ENCODE results near the gene LETMD1.
A peak's percentile ranks its signal among the peaks of the same experiment; 100 is the strongest.
"Not testable (repeated sequence)": the region's sequence is repeated elsewhere in the genome, so short reads cannot be mapped to it uniquely, and the experiment has no call there.

The LETMD1 gene

DNA sequence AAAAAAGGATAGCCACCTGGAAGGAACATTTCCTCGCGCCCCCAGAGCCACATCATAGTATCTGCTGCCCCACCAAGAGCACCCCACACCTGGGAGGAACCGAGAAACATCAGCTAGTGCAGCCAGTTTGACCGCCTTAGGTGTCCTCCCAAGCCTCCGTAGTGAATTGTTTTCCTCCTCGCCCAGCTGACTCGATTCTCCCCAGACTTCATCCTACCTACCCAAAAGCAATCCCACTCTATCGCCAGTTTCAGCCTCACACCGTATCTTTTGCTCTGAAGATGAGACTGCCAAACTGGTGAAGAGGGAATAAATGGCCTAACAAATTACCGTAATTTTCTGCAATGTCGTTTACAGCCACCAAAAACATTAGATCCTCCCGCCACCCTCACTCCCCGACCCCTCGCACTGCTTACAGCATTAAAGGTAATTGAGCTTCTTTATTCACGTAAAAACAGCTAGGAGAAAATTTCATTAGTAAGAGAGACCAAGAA lies 20.7 kb upstream of the LETMD1 start:
- no peak for DNase-seq

DNA sequence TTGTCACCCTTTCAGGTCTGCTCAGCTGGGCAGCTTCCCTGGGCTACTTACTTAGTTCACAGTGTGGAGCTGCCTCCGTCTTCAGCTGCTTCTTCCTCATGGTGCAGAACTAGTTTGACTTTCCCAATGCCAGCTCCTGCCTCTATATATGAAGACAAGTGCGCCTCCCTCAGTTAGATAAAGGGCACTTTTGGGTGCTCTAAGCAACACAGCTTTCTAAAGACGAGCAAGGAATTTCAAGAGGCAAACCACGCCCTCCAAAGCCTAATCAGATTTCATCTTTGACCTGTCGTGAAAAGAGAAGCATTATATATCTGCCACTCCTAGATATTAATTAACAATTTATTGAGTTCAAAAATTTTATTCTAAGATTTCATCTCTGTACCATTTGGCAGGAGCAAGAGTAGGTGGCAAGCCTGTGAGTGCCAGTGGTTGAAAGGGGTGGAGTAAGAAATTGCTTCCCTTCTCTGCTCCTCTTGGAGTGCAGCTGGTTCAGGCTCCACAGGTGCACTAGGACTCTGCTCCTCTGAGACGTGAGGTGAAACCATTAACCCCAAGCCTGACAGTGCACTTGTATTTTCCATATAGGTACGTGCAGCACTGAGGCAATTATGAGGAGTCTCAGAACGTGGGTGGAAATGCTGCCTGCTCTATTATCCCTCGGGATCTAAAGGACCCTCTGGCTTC lies 19.9 kb upstream of the LETMD1 start:
- DNase-seq, result peak in 1 of 2 experiments; percentile 68

DNA sequence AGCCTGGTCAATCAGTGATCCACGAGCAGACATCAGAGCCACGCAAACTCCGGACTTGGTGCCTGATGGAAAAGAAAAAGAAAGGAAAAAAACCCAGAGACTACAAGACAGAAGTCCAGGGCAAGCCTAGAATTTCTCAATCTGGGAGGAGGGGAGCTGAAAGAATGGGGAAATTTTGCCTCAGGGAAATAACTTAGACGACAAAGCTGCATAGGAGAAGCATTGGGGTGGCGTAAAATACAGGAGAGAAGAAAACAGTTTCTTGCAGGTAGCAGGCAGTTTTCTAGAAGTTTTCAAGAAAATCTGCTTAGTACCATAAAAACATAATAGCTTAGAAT lies 19.3 kb upstream of the LETMD1 start:
- no peak for DNase-seq

DNA sequence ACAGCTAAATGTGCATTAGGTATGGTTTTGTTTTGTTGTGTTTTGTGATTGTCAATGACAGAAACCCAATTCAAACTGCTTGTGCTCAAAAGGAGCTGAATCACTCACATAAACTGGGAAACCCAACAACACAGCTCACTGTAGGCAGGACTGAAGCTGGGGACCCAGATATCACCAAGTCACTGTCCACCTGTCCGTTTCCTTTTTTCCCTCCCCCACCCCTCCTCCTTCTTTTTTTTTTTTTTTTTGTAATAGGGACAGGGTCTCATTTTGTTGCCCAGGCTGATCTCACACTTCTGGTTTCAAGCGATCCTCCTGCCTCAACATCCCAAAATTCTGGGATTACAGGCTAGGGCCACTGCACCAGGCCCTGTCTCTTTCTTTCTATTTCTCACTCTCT lies 15.1 kb upstream of the LETMD1 start:
- no peak for DNase-seq

DNA sequence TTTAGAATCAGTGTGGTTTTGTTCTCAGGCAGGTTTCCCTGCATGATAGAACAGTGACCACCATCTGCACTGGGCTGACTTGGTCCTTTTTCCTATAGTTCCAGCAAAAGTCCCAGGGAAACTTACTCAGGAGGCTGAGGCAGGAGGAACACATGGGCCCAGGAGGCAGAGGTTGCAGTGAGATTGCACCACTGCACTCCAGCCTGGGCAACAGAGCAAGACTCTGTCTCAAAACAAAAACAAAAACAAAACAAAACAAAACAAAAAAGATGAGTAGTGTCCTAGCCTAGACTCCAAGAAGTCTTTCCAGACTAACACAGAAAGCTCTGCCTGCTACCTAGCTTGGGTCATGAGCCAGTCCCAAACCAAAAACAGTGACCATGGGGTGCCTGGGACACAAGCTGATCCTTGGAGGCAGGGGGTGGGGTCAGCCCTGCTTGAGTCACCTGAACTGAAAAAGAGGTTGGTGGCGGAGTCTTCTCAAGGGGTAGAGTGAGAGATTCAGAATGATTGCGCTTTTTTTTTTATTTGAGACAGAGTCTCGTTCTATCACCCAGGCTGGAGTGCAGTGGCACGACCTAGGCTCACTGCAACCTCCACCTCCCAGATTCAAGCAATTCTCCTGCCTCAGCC lies 14.6 kb upstream of the LETMD1 start:
- DNase-seq, result no peak

DNA sequence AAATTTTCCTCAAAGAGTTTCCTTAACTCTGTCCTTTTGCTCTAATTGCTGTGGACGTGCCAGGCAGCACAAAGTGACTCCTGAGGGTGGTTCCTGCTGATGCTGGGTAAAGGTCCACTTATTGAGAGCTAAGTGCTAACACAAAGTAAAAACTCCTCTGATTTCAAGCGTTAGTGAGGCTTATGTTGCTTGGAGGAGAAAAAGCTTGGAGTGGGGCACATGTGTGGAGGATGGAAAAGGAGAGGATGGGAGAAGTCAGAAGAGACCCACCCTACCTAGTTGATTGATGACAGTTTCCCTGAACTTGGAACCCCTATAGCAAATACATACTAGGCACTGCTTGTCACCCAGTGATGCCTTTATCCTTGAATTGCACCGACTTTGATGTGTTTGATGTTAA lies 11.8 kb upstream of the LETMD1 start:
- DNase-seq, result no peak

DNA sequence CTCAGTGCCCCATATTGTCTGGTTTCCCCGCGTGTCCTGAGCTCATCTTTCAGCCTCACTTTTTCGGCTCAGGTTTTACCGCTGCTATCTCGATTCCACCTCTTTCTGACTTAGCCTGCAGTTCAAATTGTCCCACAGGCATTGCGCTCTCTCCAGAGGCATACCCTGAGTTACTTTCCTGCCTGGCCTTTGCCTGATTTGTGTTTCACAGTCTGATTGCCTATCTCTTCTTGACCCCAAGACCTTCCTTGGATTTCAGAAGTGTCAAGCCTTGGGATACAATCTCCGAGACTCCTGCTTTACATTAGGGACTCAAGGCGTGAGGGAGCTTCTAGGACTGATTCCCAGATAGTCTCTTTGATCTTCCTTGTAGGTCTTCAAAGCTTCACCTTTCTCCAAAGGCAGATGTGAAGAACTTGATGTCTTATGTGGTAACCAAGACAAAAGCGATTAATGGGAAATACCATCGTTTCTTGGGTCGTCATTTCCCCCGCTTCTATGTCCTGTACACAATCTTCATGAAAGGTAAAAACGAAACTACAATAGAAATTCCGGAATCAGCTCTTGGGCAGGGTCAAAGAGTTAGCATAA lies 629 bp downstream of the LETMD1 start:
- no peak for DNase-seq

DNA sequence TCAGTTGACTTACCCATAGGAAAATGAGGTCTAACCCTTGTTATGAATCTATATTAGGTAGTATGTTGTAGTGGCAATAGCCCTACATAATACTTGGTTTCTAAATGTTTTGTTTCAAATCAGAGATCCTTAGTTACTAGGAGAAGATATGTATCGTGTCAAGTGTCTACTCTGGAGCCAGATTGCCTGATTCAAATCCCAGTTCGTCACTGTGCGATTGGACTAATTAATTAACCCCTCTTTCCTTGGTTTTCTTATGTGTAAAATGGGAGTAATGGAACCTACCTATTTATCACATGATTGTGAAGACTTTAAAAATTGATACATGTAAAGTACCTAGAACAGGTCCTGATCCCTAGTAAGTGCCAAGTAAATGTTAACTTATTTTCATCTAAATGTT lies 1.4 kb downstream of the LETMD1 start:
- DNase-seq, result no peak

DNA sequence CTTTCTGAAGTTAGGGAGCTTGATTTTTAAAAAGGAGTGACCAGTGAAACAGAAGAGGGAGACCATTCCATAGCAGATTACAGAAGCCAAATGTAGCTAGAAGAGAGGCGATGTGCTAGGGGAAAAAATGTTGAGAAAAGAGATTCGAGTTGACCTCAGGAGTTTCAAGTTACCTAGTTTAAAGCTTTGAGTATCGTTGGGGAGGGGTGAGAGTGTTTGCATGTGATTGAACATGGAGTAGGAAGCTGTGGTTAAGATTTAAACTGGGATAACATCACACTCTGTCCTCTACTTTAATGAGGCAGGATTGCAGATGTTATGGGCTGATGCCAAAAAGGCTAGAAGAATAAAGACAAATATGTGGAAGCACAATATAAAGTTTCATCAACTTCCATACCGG lies 3.7 kb downstream of the LETMD1 start:
- no peak for DNase-seq

DNA sequence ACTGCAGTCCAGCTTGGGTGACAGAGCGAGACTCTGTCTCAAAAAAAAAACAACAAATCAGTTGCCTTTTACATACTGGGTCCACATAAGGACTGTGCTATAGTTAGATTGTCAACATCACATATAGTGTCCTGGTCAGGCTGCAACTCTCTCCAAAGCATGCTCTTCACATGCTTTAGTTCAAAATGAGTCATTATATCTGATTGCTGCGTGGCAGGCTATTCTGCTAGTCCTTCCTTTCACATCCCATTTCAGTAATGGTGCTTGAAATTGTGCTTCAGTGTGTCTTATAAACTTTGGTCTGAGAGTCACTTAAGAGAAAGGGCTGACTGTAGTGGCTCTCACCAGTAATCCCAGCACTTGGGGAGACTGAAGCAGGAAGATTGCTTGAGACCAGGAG lies 6.9 kb downstream of the LETMD1 start:
- DNase-seq, result no peak

DNA sequence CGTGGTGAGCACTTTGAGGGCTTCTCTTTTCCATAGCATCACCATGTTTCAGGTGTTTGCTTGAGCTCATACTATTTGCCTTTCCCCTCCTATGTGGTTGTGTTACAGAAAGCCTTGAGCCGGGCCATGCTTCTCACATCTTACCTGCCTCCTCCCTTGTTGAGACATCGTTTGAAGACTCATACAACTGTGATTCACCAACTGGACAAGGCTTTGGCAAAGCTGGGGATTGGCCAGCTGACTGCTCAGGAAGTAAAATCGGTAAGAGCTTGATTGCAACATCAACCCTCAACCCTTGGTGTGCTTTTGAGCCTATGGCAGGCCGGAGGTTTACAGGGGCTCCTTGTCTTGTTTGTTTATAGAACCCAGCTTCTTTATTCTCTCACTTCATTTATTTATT lies 8.1 kb downstream of the LETMD1 start:
- DNase-seq, result no peak

DNA sequence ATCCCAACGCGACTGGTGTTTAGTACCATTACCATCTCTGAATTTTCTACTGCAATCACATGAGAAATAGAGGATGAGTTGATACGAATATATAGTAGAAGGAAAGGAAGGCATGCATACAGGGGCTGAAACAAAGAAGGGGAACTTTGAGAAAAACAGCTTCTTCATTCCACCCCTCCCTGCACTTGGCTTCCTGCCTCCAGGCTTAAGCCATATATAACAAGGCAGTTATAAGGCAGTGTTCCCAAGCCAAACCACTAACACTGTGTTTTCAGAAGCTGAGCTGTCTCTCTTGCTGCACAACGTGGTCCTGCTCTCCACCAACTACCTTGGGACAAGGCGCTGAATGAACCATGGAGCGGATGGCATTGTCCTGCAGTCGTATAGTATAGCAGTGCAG lies 11.0 kb downstream of the LETMD1 start:
- no peak for DNase-seq

DNA sequence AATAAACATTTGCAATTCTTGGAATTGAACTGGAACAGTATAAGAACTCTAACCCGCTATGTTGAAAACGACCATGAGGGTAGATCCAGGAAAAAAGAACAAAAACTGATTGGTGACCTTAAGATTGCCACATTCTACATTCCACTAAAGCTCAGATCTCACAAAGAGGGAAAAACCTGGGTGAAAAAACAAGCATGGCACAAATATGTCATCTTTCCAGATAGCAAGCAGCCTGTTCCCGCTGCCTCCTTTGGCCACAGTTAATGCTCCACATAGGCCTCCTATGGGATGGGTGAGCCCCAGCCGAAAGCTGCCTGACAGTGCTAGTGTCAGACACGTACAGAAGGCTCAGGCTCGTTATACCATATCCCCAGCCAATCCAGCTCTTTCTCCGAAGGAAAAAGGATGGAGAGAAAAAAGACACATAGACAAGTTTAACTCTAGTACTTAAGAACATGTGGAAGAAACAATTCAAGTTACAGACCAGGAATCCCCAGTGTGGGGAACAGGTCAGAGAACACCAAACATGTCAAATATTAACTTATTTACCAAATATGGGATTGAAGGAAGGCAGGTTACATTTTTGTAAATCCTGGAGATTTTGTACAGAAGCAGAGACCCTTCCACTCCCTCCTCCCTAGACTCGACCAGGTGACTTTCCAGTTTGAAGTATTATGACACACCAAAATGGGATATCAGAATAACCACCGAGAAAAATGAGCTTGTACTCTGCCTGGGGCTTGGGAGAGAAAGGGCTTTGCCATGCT lies 14.7 kb downstream of the LETMD1 start:
- no peak for DNase-seq

DNA sequence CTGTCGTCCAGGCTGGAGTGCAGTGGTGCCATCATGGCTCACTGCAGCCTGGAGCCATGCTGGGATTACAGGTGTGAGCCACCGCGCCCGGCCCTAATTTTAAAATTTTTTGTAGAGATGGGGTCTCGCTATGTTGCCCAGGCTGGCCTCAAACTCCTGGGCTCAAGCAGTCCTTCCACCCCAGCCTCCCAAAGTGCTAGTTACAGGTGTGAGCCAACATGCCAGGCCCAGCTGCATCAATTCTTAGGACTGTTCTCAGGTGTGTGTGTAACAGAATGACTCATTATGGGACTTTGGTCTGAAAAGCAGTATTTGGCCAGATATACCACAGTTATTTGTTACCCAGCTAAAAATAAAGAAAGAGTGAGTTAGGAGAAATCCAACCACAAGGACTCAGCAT lies 17.4 kb downstream of the LETMD1 start:
- no peak for DNase-seq

DNA sequence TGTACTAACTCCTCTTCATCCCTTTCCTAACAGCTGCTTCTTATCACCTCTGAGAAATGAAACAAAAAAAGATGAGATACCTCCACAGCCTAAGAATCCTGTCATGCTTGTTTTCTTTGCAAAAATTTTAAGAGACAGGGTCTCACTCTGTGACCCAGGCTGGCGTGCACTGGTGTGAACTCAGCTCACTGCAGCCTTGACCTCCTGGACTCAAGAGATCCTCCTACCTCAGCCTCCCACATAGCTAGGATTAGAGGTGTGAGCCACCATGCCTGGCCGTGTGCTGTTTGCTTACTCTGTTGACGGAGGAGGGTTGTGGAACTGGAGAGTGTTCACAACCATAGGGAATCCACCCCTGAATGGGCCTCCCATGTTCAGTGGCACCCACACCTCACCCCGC lies 19.1 kb downstream of the LETMD1 start:
- no peak for DNase-seq

DNA sequence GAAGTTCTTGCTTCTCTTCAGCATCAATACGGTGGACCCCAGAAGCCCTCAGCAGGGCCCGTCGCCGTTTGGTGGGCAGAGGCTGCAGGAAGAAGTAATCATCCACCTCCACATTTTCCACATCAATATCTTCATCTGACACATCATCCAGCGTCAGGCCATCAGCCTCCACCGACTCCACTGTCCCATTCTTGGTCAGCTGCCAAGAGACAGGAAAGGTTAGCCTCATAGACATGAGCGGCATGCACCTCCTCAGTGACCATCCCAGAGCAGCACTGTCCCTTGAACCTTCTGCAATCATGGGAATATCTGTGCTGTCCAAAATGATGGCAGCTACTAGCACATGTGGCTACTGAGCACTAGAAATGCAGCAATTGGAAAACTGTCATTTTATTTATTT lies 19.6 kb downstream of the LETMD1 start:
- no peak for DNase-seq

DNA sequence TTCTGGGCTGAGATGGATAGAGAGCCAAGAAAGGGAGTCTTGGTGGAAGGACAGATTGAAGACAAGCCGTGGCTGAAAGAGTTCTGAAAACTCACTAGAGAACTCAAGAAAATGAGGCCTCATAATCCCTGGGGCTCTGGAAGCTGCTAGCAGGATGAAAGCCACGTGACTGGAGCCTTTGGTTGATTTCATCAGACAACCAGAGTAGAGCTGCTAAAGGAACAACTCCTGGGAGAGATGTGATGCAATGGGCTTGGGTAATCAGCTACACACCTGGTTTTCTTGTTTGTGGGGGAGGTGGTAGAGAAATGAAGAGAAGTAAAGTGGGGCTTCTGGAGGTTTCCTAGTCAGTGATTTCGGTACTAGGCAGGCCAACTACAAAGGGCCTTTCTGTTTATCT lies 21.9 kb downstream of the LETMD1 start:
- no peak for DNase-seq

DNA sequence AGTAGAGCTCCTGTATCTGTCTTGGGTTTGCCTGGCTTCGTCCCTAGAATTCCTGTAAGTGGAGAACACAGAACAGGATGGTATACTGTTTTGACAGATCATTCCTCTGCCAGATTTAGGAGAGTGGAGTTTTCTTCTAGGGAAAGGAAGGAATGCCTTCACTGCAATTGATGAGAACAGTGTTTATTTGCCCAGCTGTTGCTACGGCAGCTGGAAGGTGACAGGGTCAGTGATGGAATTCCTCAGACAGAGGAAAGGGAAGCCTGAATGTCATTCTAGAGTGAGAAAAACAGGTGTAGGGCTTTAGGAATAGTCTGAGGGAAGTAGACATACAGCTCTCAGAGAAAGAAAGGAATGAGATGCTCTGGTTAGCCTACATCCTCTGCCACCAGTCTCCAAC lies 23.5 kb downstream of the LETMD1 start:
- DNase-seq, result no peak

DNA sequence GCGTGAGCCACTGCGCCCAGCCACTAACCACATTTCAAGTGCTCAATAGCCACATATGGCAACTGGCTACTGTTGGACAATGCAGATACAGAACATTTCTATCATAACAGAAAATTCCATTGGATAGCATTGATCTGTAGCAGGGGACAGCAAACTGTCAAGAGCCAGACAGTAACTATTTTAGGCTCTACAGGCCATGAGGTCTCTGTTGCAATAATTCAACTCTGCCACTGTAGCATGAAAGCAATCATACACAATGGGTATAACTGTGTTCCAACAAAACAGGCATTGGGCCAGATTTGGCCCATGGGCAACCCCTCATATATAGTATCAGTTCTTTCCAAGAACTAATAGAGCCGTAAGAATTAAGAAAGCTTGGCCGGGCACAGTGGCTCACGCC lies 27.3 kb downstream of the LETMD1 start:
- DNase-seq, result no peak

DNA sequence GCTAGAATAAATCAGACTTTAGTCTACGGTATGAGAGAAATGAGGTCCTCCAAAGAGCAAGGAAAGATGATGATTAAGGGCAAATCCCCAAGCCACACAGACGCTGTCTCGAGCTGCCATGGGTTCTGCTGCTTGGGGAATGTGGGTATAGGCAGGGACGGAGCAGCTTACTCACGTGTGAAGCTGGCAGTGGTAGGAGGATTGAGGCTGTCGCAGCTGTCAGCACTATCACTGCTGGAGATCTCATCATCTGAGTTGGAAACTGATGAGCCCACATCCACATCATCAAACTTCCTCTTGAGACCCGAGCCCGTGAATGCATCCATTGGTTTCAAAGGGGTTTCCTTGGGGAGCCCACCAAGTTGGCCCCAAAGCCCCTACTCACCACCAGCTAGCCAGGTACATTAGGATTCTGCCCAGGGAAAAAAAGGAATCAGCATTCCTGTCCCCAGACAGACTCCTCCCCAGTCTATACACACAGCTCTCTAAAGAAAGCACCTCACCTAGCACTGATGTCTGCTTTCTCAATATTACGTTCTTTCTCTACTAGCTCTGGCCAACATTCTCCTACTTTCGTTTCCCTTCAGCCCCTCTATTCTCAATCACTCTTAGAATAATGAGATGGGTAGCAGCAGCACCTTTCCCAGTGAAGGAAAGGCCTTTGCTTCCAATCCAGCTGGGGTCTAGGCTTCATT lies 28.3 kb downstream of the LETMD1 start:
- no peak for DNase-seq

DNA sequence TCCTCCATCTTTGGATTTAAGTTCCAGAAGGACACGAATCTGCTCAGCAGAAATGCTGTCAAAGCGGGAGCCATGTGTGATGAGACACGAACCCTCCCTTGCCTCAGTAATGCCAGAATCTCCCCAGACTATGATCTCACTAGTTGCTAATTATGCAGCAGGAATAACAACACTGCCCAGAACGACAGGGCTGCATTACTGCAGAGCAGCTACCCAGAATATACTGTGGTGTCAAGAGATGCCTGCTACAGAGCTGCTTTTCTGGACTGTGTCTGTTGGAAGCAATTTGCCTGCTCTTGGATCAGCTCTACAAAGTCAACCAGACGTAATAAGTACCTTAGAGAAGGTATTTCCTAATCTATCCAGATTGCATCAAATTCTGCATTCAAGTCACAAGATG lies 29.8 kb downstream of the LETMD1 start:
- DNase-seq, result no peak

DNA sequence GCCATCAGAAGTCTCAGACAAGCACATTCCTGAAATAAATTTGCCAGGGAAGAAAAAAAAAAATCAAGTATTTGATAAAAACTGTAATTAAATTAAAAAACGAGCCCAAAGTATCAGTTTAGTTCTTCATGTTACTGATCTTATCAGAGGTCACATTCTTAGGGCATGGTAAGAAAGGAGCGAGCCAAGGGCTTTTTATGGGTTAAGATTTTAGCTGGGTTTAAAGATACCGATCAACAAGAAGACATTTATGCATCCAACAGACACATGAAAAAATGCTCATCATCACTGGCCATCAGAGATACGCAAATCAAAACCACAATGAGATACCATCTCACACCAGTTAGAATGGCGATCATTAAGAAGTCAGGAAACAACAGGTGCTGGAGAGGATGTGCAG lies 30.2 kb downstream of the LETMD1 start:
- DNase-seq, result not testable (repeated sequence)

DNA sequence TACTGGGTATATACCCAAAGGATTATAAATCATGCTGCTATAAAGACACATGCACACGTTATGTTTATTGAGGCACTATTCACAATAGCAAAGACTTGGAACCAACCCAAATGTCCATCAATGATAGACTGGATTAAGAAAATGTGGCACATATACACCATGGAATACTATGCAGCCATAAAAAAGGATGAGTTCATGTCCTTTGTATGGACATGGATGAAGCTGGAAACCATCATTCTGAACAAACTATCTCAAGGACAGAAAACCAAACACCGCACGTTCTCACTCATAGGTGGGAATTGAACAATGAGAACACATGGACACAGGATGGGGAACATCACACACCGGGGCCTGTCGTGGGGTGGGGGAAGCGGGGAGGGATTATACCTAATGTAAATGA lies 30.7 kb downstream of the LETMD1 start:
- not testable (repeated sequence) for DNase-seq

All from SW 1271 (cell line).